GM12891 (cell line): ENCODE measurements around the gene AHNAK.

ENCODE experiments used
- POLR2A ChIP-seq: IDR thresholded peaks from 2 replicates; pipeline ENCODE4 v1.6.1; 2011; ENCODE audit warnings: low read depth, low read length, control low read depth
- TAF1 ChIP-seq: IDR thresholded peaks from 2 replicates; pipeline ENCODE4 v1.6.1; 2011; ENCODE audit warnings: low read depth, low read length, control low read depth

DNA sequence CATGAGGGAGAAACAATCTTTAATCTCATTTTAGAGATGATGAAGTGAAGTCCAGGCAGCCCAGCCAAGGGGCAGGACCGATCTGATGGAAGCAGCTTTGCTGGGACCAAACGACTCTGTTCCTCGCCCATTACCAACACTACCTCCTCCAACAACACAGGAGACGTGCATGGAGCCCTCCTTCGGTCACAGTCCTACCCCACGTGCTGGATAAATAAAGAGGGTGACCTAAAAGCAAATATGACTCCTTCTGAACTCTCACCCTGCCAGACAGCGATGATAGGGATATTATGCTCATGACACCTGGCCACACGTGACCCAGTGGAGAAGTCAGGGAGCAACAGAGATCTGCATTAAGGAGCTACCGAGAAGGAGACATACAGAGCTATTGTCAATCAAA is 101.8 kb downstream of the AHNAK start:
- TF ChIP-seq POLR2A (no peak), TAF1 (no peak)
